ENCODE data around the gene IGF2.

Gene IGF2

DNA sequence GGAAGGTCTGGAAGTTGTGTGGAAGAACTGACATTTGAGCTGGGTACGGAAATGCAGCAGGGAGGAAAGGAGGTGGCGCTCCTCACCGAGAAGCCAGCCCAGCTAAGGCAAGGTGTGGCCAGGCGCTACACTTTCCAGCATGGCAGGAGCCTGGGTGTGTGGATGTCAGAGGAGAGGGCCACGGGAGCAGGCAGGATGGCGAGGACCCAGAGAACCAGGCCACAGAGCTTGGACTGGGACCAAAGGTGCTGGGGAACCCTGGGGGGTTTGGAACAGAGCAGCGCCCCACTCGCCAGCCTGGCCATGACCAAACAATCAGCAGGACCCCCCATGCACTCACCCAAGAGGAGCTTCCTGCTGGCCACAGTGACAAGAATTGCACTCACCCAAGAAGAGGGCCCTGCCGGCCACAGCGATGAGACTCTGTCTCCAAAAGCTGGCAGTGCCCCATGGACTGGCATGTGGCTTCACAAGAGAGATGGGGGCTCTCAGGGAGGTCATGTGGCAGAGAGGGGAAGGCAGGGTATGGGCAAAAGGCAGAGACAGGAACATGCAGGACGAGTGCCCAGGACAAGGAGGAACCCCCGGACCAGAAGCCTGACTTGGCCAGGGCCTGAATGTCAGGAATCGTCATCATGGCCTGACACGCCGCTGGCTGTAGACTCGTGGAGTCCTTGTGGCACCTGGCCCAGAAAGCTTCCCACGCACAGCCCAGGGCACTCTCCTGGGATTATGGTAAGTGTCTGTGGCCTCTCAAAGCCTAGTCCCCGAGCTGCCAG is 45.4 kb downstream of the IGF2 start:
- DNase-seq, result no peak
- peaks cover 11% of the 10 kb centered on the region for H3K9me3 ChIP-seq (ENCODE audit: insufficient read depth, low read depth, low read length)
- no peak overlapping the region for H3K23ac ChIP-seq (ENCODE audit: low read length)
- no peak overlapping the region for H3K14ac ChIP-seq (ENCODE audit: low read length)
- H4K8ac ChIP-seq (ENCODE audit: low read depth, low read length), result no peak overlapping the region
- H3K18ac ChIP-seq (ENCODE audit: low read length), result no peak overlapping the region
- H3K4me2 ChIP-seq (ENCODE audit: low read length), result no peak overlapping the region
- H2BK5ac ChIP-seq (ENCODE audit: low read depth, low read length, poor library complexity), result no peak overlapping the region
- no peak overlapping the region for H3K4ac ChIP-seq (ENCODE audit: low read depth, low read length)
- no peak overlapping the region for H3K4me3 ChIP-seq (ENCODE audit: low read depth, low read length)
- H3K27ac ChIP-seq (ENCODE audit: low read depth, low read length), result no peak overlapping the region
- no peaks in the 10 kb centered on the region for H3K36me3 ChIP-seq (ENCODE audit: control insufficient read depth in 1 of 2, insufficient read depth in 2 of 2, low read length in 2 of 2)
- H2AK5ac ChIP-seq (ENCODE audit: low read length), result no peak overlapping the region
- H3K79me2 ChIP-seq (ENCODE audit: control insufficient read depth, insufficient read depth, low read length, poor library complexity), result no peaks in the 10 kb centered on the region
- H3K4me1 ChIP-seq (ENCODE audit: control insufficient read depth in 1 of 2, insufficient read depth in 2 of 2, low read length in 2 of 2), result peaks cover 0 to 2% of the 10 kb centered on the region in 2 experiments
- H2AFZ ChIP-seq (ENCODE audit: insufficient read depth, low read length, poor library complexity), result no peak overlapping the region
- H3K27me3 ChIP-seq (ENCODE audit: insufficient read depth, low read length), result no peaks in the 10 kb centered on the region
- H4K91ac ChIP-seq (ENCODE audit: low read depth, low read length), result no peak overlapping the region
- H4K12ac ChIP-seq (ENCODE audit: low read depth, low read length), result no peak overlapping the region
- no CpG with 5 or more reads among the region's 18 CpGs for WGBS (ENCODE audit: extremely low coverage, insufficient coverage, insufficient read length)
- no peak overlapping the region for H2BK12ac ChIP-seq (ENCODE audit: low read length)
- no peak overlapping the region for H2BK120ac ChIP-seq (ENCODE audit: insufficient read depth, low read length, poor library complexity)
- H3K9ac ChIP-seq (ENCODE audit: low read length), result no peak overlapping the region
- no peaks in the 10 kb centered on the region for H3K79me1 ChIP-seq (ENCODE audit: low read length)

DNA sequence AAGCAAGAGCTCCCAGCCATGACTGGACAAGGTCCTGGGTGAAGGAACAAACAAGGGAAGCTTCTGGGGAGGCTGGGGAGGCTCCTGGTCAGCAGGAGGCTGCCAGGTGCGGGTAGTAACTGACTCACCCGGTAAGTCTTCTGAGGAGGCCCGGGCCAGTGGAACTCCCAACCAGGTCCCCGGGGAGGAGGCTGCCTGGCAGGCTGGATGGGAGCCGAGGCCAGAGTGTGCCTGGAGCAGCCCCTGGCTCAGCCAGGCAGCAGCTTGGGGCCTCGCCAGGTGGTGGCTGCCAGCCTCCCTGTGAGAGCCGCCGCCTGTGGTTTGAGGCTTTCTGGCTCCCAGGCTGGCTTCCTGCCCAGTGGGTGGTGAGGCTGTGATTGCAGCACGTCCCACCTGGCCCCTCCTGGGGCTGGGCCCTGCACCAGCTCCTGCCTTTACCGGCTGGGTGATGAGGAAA is 46.2 kb downstream of the IGF2 start:
- no peak overlapping the region for H2BK120ac ChIP-seq (ENCODE audit: insufficient read depth, low read length, poor library complexity)
- no peak overlapping the region for H3K18ac ChIP-seq (ENCODE audit: low read length)
- H3K4ac ChIP-seq (ENCODE audit: low read depth, low read length), result no peak overlapping the region
- H3K23ac ChIP-seq (ENCODE audit: low read length), result no peak overlapping the region
- H4K91ac ChIP-seq (ENCODE audit: low read depth, low read length), result no peak overlapping the region
- H2AK5ac ChIP-seq (ENCODE audit: low read length), result no peak overlapping the region
- H3K79me1 ChIP-seq (ENCODE audit: low read length), result no peaks in the 10 kb centered on the region
- no peak overlapping the region for H3K4me2 ChIP-seq (ENCODE audit: low read length)
- peak; percentile 13 to 60 for DNase-seq
- H3K4me1 ChIP-seq (ENCODE audit: control insufficient read depth in 1 of 2, insufficient read depth in 2 of 2, low read length in 2 of 2), result peaks cover 0 to 2% of the 10 kb centered on the region in 2 experiments
- no peak overlapping the region for H4K8ac ChIP-seq (ENCODE audit: low read depth, low read length)
- H3K9ac ChIP-seq (ENCODE audit: low read length), result no peak overlapping the region
- H3K27me3 ChIP-seq (ENCODE audit: insufficient read depth, low read length), result no peaks in the 10 kb centered on the region
- H3K9me3 ChIP-seq (ENCODE audit: insufficient read depth, low read depth, low read length), result peaks cover 11% of the 10 kb centered on the region
- no peaks in the 10 kb centered on the region for H3K79me2 ChIP-seq (ENCODE audit: control insufficient read depth, insufficient read depth, low read length, poor library complexity)
- no peak overlapping the region for H3K4me3 ChIP-seq (ENCODE audit: low read depth, low read length)
- no peak overlapping the region for H2BK12ac ChIP-seq (ENCODE audit: low read length)
- H2BK5ac ChIP-seq (ENCODE audit: low read depth, low read length, poor library complexity), result no peak overlapping the region
- WGBS (ENCODE audit: extremely low coverage, insufficient coverage, insufficient read length), result no CpG with 5 or more reads among the region's 10 CpGs
- no peak overlapping the region for H3K27ac ChIP-seq (ENCODE audit: low read depth, low read length)
- no peak overlapping the region for H3K14ac ChIP-seq (ENCODE audit: low read length)
- no peaks in the 10 kb centered on the region for H3K36me3 ChIP-seq (ENCODE audit: control insufficient read depth in 1 of 2, insufficient read depth in 2 of 2, low read length in 2 of 2)
- H2AFZ ChIP-seq (ENCODE audit: insufficient read depth, low read length, poor library complexity), result no peak overlapping the region
- H4K12ac ChIP-seq (ENCODE audit: low read depth, low read length), result no peak overlapping the region

DNA sequence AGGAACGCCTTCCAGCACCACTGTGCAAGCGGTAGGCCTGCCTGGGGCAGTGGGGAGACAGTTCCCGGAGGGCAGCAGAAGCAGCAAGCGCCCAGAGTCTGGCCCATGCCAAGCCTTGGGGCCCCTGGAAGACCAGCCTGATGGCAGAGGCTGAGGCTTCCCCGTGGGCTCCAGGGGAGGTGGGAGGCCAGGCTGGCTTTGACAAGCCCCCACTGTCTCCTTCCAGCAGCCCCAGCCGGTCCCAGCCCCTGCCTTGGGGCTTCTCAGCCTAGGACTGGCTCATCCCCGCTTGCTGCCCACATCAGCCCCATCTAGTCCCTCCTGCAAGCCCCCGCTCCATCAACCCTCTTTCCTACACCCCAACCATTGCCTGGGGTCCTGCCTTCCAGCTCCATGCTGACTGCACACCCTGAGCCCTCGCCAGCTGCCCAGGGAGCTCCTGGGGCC is 46.7 kb downstream of the IGF2 start:
- Histone ChIP-seq H2BK12ac (ENCODE audit: low read length) (no peak overlapping the region), H3K79me2 (ENCODE audit: control insufficient read depth, insufficient read depth, low read length, poor library complexity) (no peaks in the 10 kb centered on the region), H4K12ac (ENCODE audit: low read depth, low read length) (no peak overlapping the region), H4K91ac (ENCODE audit: low read depth, low read length) (no peak overlapping the region), H3K27ac (ENCODE audit: low read depth, low read length) (no peak overlapping the region), H2BK120ac (ENCODE audit: insufficient read depth, low read length, poor library complexity) (no peak overlapping the region), H2AFZ (ENCODE audit: insufficient read depth, low read length, poor library complexity) (no peak overlapping the region), H3K4me3 (ENCODE audit: low read depth, low read length) (no peak overlapping the region), H3K4me1 (ENCODE audit: control insufficient read depth in 1 of 2, insufficient read depth in 2 of 2, low read length in 2 of 2) (peaks cover 0 to 2% of the 10 kb centered on the region in 2 experiments), H3K79me1 (ENCODE audit: low read length) (no peaks in the 10 kb centered on the region), H3K18ac (ENCODE audit: low read length) (no peak overlapping the region), H4K8ac (ENCODE audit: low read depth, low read length) (no peak overlapping the region), H3K4me2 (ENCODE audit: low read length) (no peak overlapping the region), H3K4ac (ENCODE audit: low read depth, low read length) (no peak overlapping the region), H3K27me3 (ENCODE audit: insufficient read depth, low read length) (no peaks in the 10 kb centered on the region), H2AK5ac (ENCODE audit: low read length) (no peak overlapping the region), H3K14ac (ENCODE audit: low read length) (no peak overlapping the region), H3K36me3 (ENCODE audit: control insufficient read depth in 1 of 2, insufficient read depth in 2 of 2, low read length in 2 of 2) (no peaks in the 10 kb centered on the region), H2BK5ac (ENCODE audit: low read depth, low read length, poor library complexity) (no peak overlapping the region), H3K23ac (ENCODE audit: low read length) (no peak overlapping the region), H3K9me3 (ENCODE audit: insufficient read depth, low read depth, low read length) (peaks cover 11% of the 10 kb centered on the region), H3K9ac (ENCODE audit: low read length) (no peak overlapping the region)
- no CpG with 5 or more reads among the region's 9 CpGs for WGBS (ENCODE audit: extremely low coverage, insufficient coverage, insufficient read length)
- no peak for DNase-seq

DNA sequence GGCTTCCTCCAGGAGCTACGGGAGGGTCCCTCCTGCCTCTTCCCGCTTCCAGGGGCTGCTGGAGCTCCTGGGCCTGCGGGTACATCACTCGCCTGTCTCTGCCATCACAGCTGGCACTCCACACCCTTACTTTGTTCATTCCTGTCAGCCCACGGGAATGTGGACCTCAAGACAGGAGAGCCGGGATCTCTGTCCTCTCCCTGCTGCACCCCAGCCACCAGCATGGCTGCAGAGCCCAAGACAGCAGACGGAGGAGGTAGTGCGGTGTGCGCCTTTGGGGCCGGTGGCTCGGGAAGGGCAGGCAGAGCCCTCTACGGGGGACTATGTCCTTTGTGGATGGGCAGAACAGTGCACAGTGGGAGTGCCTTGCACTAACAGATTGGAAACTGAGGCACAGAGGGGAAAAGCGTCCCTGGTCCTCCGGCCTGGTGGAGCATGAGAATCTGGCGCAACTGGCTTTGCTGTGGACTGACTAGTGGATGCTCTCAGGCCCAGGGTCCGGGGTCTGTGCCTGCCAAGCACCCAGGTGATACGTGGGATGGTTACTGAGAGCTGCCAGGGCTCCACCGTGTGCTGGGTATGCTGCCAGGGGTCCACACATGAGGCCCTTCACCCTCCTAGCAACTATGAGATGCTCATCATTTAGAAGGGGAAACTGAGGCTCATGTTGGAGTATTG is 47.3 kb downstream of the IGF2 start:
- no peak overlapping the region for H3K27ac ChIP-seq (ENCODE audit: low read depth, low read length)
- H3K9ac ChIP-seq (ENCODE audit: low read length), result no peak overlapping the region
- no peak overlapping the region for H2AFZ ChIP-seq (ENCODE audit: insufficient read depth, low read length, poor library complexity)
- no peaks in the 10 kb centered on the region for H3K79me1 ChIP-seq (ENCODE audit: low read length)
- no peak overlapping the region for H4K8ac ChIP-seq (ENCODE audit: low read depth, low read length)
- H3K14ac ChIP-seq (ENCODE audit: low read length), result no peak overlapping the region
- no peaks in the 10 kb centered on the region for H3K27me3 ChIP-seq (ENCODE audit: insufficient read depth, low read length)
- H3K4me1 ChIP-seq (ENCODE audit: control insufficient read depth in 1 of 2, insufficient read depth in 2 of 2, low read length in 2 of 2), result no peaks in the 10 kb centered on the region
- H3K18ac ChIP-seq (ENCODE audit: low read length), result no peak overlapping the region
- no peak overlapping the region for H3K4ac ChIP-seq (ENCODE audit: low read depth, low read length)
- H3K36me3 ChIP-seq (ENCODE audit: control insufficient read depth in 1 of 2, insufficient read depth in 2 of 2, low read length in 2 of 2), result no peaks in the 10 kb centered on the region
- H2BK120ac ChIP-seq (ENCODE audit: insufficient read depth, low read length, poor library complexity), result no peak overlapping the region
- no CpG with 5 or more reads among the region's 18 CpGs for WGBS (ENCODE audit: extremely low coverage, insufficient coverage, insufficient read length)
- DNase-seq, result no peak
- H2AK5ac ChIP-seq (ENCODE audit: low read length), result no peak overlapping the region
- peaks cover 12% of the 10 kb centered on the region for H3K9me3 ChIP-seq (ENCODE audit: insufficient read depth, low read depth, low read length)
- H3K79me2 ChIP-seq (ENCODE audit: control insufficient read depth, insufficient read depth, low read length, poor library complexity), result no peaks in the 10 kb centered on the region
- no peak overlapping the region for H4K91ac ChIP-seq (ENCODE audit: low read depth, low read length)
- no peak overlapping the region for H3K4me3 ChIP-seq (ENCODE audit: low read depth, low read length)
- H3K23ac ChIP-seq (ENCODE audit: low read length), result no peak overlapping the region
- no peak overlapping the region for H2BK5ac ChIP-seq (ENCODE audit: low read depth, low read length, poor library complexity)
- H3K4me2 ChIP-seq (ENCODE audit: low read length), result no peak overlapping the region
- H4K12ac ChIP-seq (ENCODE audit: low read depth, low read length), result no peak overlapping the region
- no peak overlapping the region for H2BK12ac ChIP-seq (ENCODE audit: low read length)

Measured in trophoblast cell (in vitro differentiated cells and primary cell).